ENCODE measurements around the gene PGD. TPM values are rescaled to one million over a fixed set of nuclear protein-coding genes. Genes with fewer than 3 reads are reported as not detected.

The PGD gene
- total RNA-seq, 1 experiment from 2014 or later, result 291 TPM

GRCh38 chr1:10379676-10380075, 19.2 kb upstream of the PGD start:
- Histone ChIP-seq H3K79me2 (ENCODE audit: insufficient read depth, low read length) (no peaks in the 10 kb centered on the region), H2AFZ (ENCODE audit: low read length) (no peak overlapping the region), H3K27me3 (ENCODE audit: insufficient read depth, low read length) (no peaks in the 10 kb centered on the region), H4K8ac (replicated peaks; ENCODE audit: insufficient read length, low read depth, low read length) (no peak overlapping the region), H3K14ac (ENCODE audit: insufficient read depth, low read length) (no peak overlapping the region), H3K27ac (ENCODE audit: insufficient read length, low read depth, low read length) (no peak overlapping the region), H2BK15ac (ENCODE audit: low read depth, low read length) (no peak overlapping the region), H3K79me1 (ENCODE audit: insufficient read depth, low read depth, low read length, poor library complexity, severe bottlenecking) (no peaks in the 10 kb centered on the region), H3K9me3 (ENCODE audit: control insufficient read depth, low read depth, low read length) (no peaks in the 10 kb centered on the region), H2AK5ac (ENCODE audit: insufficient read length, low read length) (no peak overlapping the region), H3K4ac (ENCODE audit: low read depth, low read length) (no peak overlapping the region), H3K23ac (ENCODE audit: insufficient read length, low read depth, low read length) (no peak overlapping the region), H4K5ac (ENCODE audit: insufficient read length, low read depth, low read length) (no peak overlapping the region), H4K20me1 (ENCODE audit: control insufficient read depth, insufficient read depth, insufficient read length) (no peaks in the 10 kb centered on the region), H2BK5ac (ENCODE audit: insufficient read length, low read length) (no peak overlapping the region), H3K56ac (ENCODE audit: insufficient read length, low read depth, low read length) (no peak overlapping the region), H4K91ac (ENCODE audit: insufficient read length, low read depth, low read length) (no peak overlapping the region), H2BK12ac (ENCODE audit: insufficient read length, low read depth, low read length) (no peak overlapping the region), H3K23me2 (ENCODE audit: insufficient read length, low read depth, low read length, poor library complexity, severe bottlenecking) (no peaks in the 10 kb centered on the region), H3T11ph (ENCODE audit: low read length) (no peak overlapping the region), H2BK120ac (ENCODE audit: low read depth, low read length, poor library complexity, severe bottlenecking) (no peak overlapping the region), H3K4me1 (ENCODE audit: insufficient read depth, low read length) (no peaks in the 10 kb centered on the region), H3K4me2 (ENCODE audit: insufficient read depth, insufficient read length, low read length) (no peak overlapping the region), H3K9ac (ENCODE audit: extremely low read depth, insufficient read length, low read length) (no peak overlapping the region), H3K18ac (ENCODE audit: insufficient read length, low read depth, low read length) (no peak overlapping the region), H2BK20ac (ENCODE audit: low read depth, low read length, poor library complexity, severe bottlenecking) (no peak overlapping the region)
- peaks cover 23 to 67% (median 57%) of the 10 kb centered on the region in 3 experiments for H3K36me3 Mint-ChIP-seq (ENCODE audit: insufficient read depth in 1 of 3, low read depth in 3 of 3)
- no peak overlapping the region for H3K4me3 Mint-ChIP-seq
- no peaks in the 10 kb centered on the region for H3K9me3 Mint-ChIP-seq
- DNase-seq, result no peak
- no peaks in the 10 kb centered on the region for H3K27me3 Mint-ChIP-seq (ENCODE audit: low read depth)
- H3K27ac Mint-ChIP-seq, result no peak overlapping the region
- TF ChIP-seq CTCF (conservative IDR thresholded peaks at IDR 0.05), result no peak
- no CpG with 5 or more reads among the region's 6 CpGs for WGBS (ENCODE audit: extremely low coverage, insufficient read length, low lambda C conversion rate)
- H3K4me1 Mint-ChIP-seq, result peaks cover 0 to 9% of the 10 kb centered on the region in 2 experiments; a peak in 2 of 4 replicates
